GM19467 (cell line): ENCODE measurements around the gene ADARB2.
"Not testable (repeated sequence)": the region's sequence is repeated elsewhere in the genome, so short reads cannot be mapped to it uniquely, and the experiment has no call there.

Experiments used
- ATAC-seq: cut with Tn5 transposase; IDR thresholded peaks from one replicate; pipeline ENCODE4 v1.9.1; 2021; ENCODE audit warnings: mild to moderate bottlenecking, moderate library complexity; ENCODE audit not compliant: unreplicated experiment

The ADARB2 gene

GRCh38 chr10:1449572-1450205 lies 287.6 kb downstream of the ADARB2 start:
- no peak for ATAC-seq

- ATAC-seq = no peak
Measured at GRCh38 chr10:1449021-1449420, 288.3 kb downstream of the ADARB2 start.

GRCh38 chr10:1448252-1448930 lies 288.9 kb downstream of the ADARB2 start:
- no peak for ATAC-seq

GRCh38 chr10:1444826-1445225 lies 292.5 kb downstream of the ADARB2 start:
- no peak for ATAC-seq

DNA sequence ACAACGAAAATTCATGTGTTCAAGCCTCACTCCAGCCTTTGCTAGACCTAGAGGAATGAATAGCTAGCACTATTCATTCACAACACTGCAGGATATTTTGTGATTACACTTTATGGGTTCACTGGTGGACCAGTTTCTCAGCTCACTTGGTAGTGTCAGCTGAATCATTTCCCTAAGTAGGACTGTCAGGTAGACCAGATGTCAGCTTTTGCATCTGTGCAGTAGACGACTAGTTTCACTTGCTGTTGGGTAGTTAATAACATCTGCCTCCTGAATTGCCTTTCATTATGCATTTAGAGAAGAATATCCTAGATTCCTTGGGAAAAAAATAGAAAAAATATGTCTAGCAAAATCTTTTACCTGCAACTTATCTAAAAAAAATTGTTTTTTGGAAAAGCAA lies 296.4 kb downstream of the ADARB2 start:
- ATAC-seq = no peak

DNA sequence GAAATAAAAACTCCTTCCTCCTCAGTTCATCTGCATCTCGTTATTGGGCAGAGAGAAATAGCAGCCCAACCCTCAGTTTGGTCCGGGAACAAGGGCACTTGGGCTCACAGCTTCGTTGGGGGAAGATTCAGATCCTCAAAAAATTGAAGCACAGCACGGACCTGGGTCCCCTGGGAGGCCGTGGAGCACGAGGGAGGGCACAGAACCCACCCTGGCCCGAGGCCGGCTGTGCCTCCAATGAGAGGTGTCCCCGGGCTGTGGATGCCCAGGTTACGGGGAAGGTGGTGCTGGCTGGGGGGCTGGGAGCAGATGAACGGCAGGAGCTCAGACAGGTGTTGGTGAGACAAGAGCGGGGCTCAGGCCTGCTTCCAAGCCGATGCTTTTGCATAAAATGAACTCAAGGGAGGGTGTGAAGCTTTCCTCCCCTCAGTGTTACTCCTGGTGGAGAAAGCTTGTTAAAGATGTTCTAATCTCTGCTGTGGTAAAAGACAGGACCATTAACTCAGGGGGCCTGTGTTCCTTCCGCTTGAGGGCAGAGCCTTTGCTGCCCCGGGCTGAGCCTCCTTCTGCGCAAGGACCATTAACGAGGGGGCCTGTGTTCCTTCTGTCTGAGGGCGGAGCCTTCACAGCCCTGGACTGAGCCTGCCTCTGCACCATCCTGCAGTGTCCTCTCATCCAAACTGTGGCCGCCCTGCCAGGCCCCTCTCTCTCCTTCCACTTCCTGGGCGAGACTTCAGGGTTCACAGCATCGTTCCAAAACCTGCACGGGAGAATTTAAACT lies 302.2 kb downstream of the ADARB2 start:
- ATAC-seq = no peak

GRCh38 chr10:1434202-1434601 lies 303.1 kb downstream of the ADARB2 start:
- ATAC-seq = no peak

GRCh38 chr10:1432161-1432560 lies 305.2 kb downstream of the ADARB2 start:
- no peak for ATAC-seq

GRCh38 chr10:1431229-1431628 lies 306.1 kb downstream of the ADARB2 start:
- no peak for ATAC-seq

- not testable (repeated sequence) for ATAC-seq
Measured at GRCh38 chr10:1427521-1428186, 309.7 kb downstream of the ADARB2 start.

DNA sequence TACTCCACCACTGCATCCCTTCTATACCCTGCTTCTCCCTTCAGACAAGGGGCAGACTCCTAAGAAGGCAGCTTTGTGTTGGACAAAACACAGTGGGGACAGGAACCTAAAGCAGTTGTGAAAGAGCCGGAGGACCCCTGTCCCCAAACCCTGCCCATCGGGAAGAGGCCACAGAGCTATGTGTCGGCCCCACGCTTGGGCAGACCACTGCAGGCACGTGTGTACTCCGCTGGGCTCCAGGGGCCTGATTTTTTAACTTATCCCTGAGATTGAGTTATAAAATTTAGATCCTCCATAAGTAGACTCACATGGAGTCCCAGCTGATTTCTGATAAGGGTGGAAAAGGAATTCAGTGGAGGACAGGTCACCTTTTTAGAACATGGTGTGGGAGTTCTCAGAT lies 310.5 kb downstream of the ADARB2 start:
- no peak for ATAC-seq

DNA sequence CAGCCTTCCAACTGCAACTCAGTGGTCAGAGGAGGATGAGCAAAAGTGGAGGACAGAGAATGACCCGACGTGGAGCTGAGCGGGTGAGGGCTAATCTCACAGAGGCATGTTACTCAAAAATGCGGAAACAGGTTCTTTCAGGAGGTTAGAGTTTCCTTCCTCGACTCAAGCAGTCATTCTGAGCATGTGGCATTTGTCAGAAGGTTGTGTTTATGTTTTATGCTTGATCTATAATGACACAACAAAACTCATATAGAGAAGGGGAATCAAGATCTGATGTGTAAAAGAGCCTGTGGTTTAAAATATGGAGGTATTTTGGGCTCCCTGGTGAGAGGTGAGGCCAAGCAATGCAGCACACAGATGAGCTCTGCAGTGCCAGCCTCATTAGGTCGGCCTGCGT lies 311.4 kb downstream of the ADARB2 start:
- peak; percentile 72 for ATAC-seq

GRCh38 chr10:1424648-1425047 lies 312.7 kb downstream of the ADARB2 start:
- no peak for ATAC-seq

- no peak for ATAC-seq
Measured at GRCh38 chr10:1423676-1424253, 313.6 kb downstream of the ADARB2 start.

DNA sequence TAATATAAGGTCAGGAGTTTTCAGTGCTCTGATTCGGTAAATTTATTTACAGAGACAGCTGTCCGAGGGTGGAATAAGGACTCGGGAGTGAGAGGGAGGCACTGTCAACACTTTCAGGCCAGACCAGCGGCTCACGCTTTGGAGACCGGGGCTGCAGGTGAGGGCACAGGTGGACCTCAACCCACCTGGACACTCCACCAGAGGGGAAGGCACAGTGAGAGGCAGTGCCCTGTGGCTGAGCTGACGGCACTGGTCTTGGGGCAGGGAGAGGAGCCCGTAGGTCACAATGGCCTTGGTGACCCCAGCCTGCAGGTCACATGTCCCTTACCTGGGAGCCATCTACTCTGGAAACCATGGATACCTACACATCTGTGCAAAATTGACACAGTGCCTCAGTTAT lies 315.1 kb downstream of the ADARB2 start:
- ATAC-seq = no peak

DNA sequence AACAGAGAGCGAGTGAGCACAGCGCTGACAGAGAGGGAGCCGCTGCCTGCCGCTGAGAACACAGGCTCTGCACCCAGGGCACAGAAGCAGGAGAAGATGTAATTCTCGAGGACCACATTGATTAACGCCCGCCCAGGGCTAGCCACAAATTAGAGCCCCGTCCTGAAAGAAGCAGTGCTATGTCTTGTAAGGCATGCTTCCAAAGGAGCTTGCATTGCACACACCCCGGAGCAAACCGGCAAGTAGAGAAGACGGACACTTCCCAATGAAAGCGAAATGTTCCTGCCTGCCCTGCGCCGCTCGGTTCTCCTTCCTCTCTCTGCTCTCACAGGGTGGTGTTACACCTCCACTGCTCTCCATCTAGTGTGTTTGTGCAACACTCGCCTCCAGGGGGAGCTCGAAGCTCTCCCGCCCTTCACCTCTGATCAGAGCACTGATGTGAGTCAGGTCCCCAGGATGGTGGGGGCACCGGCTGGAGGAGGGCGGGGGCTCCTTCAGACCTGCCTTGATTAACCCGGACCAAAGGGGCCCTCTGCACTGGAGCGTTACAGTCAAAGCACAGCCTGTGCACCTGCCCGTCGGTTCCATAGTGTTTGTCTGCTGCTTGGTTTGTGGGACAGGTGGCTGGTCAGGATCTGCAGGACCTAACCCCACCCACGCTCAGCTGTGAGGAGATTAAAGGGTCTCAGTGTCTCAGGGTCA lies 316.5 kb downstream of the ADARB2 start:
- peak; percentile 93 for ATAC-seq

DNA sequence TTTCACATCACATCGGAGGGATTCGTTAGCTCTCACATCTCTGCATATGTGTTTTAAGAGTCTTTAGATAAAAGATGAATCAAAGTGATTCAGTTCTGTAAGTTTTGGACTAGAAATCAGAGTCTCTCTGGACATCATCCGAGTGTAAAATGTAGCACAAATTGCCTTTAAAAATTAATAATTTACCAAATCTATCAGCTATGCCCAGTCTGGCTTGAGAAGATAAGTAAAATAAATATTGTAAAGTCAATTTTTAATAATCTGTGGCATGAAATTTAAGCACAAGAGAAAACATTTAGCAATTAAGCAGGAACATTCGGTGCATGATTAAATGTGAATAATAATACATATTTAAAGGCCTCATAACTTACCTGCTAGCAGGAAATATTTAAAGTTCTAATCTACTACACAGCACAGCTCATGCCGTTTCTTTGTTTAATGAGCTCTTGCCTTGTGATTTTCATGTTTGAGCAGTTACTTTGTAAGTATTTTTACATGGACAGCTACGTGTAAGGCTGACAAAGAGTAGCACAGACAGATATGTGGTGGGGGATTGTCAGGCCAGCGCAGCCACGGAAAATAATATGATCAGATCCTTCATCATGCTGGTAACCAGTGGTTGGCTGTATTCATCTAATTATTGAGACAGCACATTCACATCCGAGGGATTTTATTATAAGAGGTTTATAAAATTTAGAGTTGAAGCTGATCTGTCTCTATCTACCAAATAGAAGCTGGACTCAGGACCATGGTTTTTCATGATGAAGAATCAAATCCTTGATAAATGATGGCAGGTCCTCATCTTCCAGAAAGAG lies 317.3 kb downstream of the ADARB2 start:
- no peak for ATAC-seq

DNA sequence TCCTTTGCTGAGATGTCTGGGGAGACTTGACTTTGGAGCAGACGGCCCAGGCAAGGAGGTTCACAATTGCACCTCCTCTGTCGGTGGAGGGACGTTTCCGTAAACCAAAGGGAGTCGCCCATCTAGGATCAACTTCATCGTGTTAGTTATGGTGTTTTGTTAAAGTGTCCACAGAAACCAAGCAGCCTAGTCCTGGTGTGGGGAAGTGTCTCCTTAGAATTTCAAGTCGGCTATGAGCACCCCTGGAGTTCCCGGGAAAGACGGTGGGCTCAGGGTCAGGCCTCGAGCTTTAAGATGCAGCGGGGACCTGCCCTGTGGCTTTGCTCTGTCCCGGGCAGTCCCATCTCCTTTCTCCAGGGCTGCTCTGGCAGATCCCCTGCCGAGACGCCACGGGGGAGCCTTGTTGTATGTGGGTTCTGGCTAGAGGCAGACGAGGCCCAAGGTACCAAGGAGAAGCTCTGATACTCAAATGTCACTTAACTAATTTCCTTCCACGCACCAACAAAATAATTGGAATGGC lies 319.2 kb downstream of the ADARB2 start:
- no peak for ATAC-seq

- ATAC-seq = no peak
Measured at GRCh38 chr10:1417574-1417973, 319.8 kb downstream of the ADARB2 start.
